ENCODE results near the gene MYOC.

MYOC gene

DNA sequence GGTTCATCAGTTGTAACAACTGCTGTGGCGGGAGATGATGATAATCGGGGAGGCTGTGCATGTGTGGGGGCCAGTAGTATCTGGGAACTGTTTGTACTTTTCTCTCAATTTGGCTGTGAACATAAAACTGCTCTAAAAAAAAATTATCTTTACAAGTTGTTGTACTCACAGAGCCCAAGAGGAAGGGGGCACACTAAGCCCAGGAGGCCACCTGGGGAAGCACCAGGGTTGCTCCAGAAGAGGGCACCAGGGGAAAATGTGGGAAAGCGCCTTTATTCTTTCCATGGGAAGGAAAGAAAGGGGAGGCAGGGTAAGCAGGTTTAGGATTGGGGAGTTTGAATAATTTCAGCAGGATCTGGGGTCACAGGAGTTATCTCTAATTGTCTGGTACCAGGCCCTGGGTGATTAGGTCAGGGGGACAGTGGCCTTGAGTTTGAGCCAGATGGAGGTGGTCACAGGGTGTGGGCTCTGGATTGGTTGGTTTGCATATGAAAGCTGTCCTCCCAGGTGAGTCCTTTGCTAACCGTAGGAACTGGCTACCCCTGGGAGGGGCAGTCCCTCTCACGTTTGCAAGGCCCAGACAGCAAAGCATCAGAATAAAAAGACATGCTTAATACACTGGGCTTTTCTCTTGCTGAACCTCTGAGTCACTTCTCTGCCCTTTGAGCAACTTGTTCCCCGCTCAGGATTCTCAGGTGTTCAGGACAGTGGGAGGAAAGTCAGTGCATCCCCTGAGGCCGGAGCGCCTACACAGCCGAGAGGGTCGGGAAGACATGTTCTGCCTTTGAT is 11.2 kb downstream of the MYOC start:
- in situ Hi-C loops (cut with HindIII; ENCODE audit: low sequenced_read_pairs) = no loop called here
- DNase-seq (ENCODE audit: low read depth) = no peak
- H3K4me3 ChIP-seq (ENCODE audit: low read depth, low read length) = no peak overlapping the region
- TF ChIP-seq, protein P1, sequence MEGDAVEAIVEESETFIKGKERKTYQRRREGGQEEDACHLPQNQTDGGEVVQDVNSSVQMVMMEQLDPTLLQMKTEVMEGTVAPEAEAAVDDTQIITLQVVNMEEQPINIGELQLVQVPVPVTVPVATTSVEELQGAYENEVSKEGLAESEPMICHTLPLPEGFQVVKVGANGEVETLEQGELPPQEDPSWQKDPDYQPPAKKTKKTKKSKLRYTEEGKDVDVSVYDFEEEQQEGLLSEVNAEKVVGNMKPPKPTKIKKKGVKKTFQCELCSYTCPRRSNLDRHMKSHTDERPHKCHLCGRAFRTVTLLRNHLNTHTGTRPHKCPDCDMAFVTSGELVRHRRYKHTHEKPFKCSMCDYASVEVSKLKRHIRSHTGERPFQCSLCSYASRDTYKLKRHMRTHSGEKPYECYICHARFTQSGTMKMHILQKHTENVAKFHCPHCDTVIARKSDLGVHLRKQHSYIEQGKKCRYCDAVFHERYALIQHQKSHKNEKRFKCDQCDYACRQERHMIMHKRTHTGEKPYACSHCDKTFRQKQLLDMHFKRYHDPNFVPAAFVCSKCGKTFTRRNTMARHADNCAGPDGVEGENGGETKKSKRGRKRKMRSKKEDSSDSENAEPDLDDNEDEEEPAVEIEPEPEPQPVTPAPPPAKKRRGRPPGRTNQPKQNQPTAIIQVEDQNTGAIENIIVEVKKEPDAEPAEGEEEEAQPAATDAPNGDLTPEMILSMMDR (IDR thresholded peaks at IDR 0.05; ENCODE audit: low read depth, low read length, missing control alignments) = no peak

DNA sequence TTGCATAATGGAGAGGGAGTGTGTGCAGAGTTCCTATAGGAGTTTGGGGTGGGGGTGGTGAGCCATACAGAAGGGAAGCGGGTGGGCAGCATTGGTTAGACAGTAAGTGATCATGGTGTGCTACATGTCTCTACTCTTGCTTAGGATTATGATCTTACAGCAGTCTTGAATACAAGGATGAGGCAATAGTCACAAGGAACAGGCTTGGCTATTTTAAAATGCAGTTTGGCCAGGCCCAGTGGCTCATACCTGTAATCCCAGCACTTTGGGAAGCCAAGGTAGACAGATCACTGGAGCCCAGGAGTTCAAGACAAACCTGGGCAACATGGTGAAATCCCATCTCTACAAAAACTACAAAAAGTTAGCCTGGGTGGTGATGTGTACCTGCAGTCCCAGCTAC is 12.3 kb downstream of the MYOC start:
- in situ Hi-C loops (cut with HindIII; ENCODE audit: low sequenced_read_pairs) = no loop called here
- DNase-seq (ENCODE audit: low read depth) = no peak
- TF ChIP-seq, protein P1 (IDR thresholded peaks at IDR 0.05; ENCODE audit: low read depth, low read length, missing control alignments) = no peak
- no peak overlapping the region for H3K4me3 ChIP-seq (ENCODE audit: low read depth, low read length)

DNA sequence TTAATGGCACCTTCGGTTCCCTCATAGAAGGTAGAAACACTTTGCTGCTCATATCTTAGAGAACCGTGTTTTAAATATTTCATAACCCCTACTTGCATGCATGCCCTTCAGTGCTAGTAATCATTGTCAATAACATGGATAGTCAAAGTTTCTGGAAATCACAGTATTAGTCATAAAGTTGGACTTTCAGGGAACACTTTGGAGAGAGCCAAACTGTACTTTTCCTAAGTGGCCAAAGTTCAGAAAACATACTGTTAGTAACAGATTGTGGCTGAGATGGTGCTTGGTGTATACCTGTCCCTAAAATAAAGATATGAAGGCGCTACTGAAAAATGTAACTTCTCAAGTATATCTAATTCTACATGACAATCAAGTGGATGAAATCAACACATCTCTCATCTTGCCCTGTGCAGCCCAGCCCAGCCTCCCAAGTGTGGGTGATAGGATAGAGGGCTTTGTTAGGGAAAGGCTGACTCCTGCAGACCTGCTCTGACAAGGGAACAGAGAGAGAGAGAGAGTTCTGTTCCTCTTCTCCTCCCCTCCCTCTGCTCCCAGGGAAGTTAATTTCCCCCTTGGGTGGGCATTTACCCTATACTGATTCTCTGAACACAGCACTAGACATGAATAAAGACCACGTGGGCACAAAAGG is 14.4 kb downstream of the MYOC start:
- in situ Hi-C loops (cut with HindIII; ENCODE audit: low sequenced_read_pairs) = no loop called here
- no peak for DNase-seq (ENCODE audit: low read depth)
- H3K4me3 ChIP-seq (ENCODE audit: low read depth, low read length) = no peak overlapping the region
- TF ChIP-seq, protein P1 (IDR thresholded peaks at IDR 0.05; ENCODE audit: low read depth, low read length, missing control alignments) = no peak

DNA sequence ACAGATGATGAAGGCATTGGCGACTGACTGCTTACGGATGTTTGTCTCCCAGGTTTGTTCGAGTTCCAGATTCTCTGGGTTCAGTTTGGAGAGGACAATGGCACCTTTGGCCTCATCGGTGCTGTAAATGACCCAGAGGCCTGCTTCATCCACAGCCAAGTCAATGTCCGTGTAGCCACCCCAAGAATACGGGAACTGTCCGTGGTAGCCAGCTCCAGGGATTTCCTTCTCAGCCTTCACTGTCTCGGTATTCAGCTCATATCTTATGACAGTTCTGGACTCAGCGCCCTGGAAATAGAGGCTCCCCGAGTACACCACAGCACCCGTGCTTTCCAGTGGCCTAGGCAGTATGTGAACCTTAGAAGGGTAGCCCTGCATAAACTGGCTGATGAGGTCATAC is 16.3 kb downstream of the MYOC start:
- in situ Hi-C loops (cut with HindIII; ENCODE audit: low sequenced_read_pairs) = no loop called here
- H3K4me3 ChIP-seq (ENCODE audit: low read depth, low read length) = no peak overlapping the region
- TF ChIP-seq, protein P1 (IDR thresholded peaks at IDR 0.05; ENCODE audit: low read depth, low read length, missing control alignments) = no peak
- no peak for DNase-seq (ENCODE audit: low read depth)

DNA sequence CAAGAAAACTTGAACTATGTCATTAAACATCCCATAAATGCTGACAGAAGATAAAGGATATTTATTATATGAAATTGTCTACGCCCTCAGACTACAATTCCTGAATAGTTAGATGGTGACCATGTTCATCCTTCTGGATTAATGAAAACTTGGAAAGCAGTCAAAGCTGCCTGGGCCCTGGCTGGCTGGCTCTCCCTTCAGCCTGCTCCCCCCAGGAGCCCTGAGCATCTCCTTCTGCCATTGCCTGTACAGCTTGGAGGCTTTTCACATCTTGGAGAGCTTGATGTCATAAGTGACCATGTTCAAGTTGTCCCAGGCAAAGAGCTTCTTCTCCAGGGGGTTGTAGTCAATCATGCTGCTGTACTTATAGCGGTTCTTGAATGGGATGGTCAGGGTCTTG is 16.8 kb downstream of the MYOC start:
- no peak overlapping the region for H3K4me3 ChIP-seq (ENCODE audit: low read depth, low read length)
- in situ Hi-C loops (cut with HindIII; ENCODE audit: low sequenced_read_pairs) = no loop called here
- TF ChIP-seq, protein P1 (IDR thresholded peaks at IDR 0.05; ENCODE audit: low read depth, low read length, missing control alignments) = no peak
- no peak for DNase-seq (ENCODE audit: low read depth)

GRCh38 chr1:171628225-171628624 is 24.3 kb downstream of the MYOC start:
- TF ChIP-seq, protein P1 (IDR thresholded peaks at IDR 0.05; ENCODE audit: low read depth, low read length, missing control alignments) = no peak

More at GRCh38 chr1:171628225-171628624, 24.3 kb downstream of the MYOC start:
- DNase-seq (ENCODE audit: low read depth) = no peak
- in situ Hi-C loops (cut with HindIII; ENCODE audit: low sequenced_read_pairs) = no loop called here
- H3K4me3 ChIP-seq (ENCODE audit: low read depth, low read length) = no peak overlapping the region

Measured in astrocyte of the cerebellum (primary cell).